Parathyroid adenoma (tissue), 2 donors: Measurements from ENCODE around the gene ARHGAP26.

Experiments used
- H2AFZ ChIP-seq: fragments of 300-600 bp; sonication (generic); one replicate; pipeline ENCODE4 v1.7.0; 2017; ENCODE audit warnings: antibody characterized with exemption, mild to moderate bottlenecking
- H3K27ac ChIP-seq: fragments of 300-600 bp; sonication (generic); one replicate; pipeline ENCODE4 v1.7.0; 2017
- H3K27me3 ChIP-seq: fragments of 300-600 bp; sonication (generic); one replicate; pipeline ENCODE4 v1.7.0; 2017; ENCODE audit warnings: low read length; ENCODE audit not compliant: control insufficient read depth, insufficient read depth
- H3K36me3 ChIP-seq: fragments of 300-600 bp; sonication (generic); one replicate; pipeline ENCODE4 v1.7.0; 2017; ENCODE audit warnings: low read length; ENCODE audit not compliant: control insufficient read depth, insufficient read depth
- H3K4me1 ChIP-seq: fragments of 300-600 bp; sonication (generic); one replicate; pipeline ENCODE4 v1.7.0; 2017; ENCODE audit warnings: control low read depth
- H3K4me2 ChIP-seq: fragments of 300-600 bp; sonication (generic); one replicate; pipeline ENCODE4 v1.7.0; 2017; ENCODE audit warnings: low read length
- H3K4me3 ChIP-seq: fragments of 300-600 bp; sonication (generic); one replicate; pipeline ENCODE4 v1.7.0; 2017; ENCODE audit warnings: low read depth, low read length
- H3K79me2 ChIP-seq: fragments of 300-600 bp; sonication (generic); one replicate; pipeline ENCODE4 v1.7.0; 2017; ENCODE audit warnings: control low read depth
- H3K9ac ChIP-seq: fragments of 300-600 bp; sonication (generic); one replicate; pipeline ENCODE4 v1.7.0; 2017; ENCODE audit warnings: mild to moderate bottlenecking
- H3K9me3 ChIP-seq: fragments of 300-600 bp; sonication (generic); one replicate; pipeline ENCODE4 v1.7.0; 2017; ENCODE audit warnings: low read length; ENCODE audit not compliant: control insufficient read depth
- CTCF ChIP-seq: fragments of 300-600 bp; sonication (generic); IDR thresholded peaks from one replicate; pipeline ENCODE4 v1.7.0; 2017; ENCODE audit warnings: antibody characterized with exemption, mild to moderate bottlenecking
- donor health status: primary hyperparathyroidism.

ARHGAP26 gene

GRCh38 chr5:142830241-142831008, 60.2 kb downstream of the ARHGAP26 start:
- no peak overlapping the region for H3K27ac ChIP-seq

GRCh38 chr5:142831009-142831383, 60.8 kb downstream of the ARHGAP26 start:
- H3K4me2 ChIP-seq = no peak overlapping the region
- TF ChIP-seq CTCF = no peak
- no peak overlapping the region for H3K27ac ChIP-seq
- no peaks in the 10 kb centered on the region for H3K9me3 ChIP-seq
- H3K4me3 ChIP-seq = no peak overlapping the region
- H3K9ac ChIP-seq = no peak overlapping the region
- H2AFZ ChIP-seq = no peak overlapping the region
- H3K27me3 ChIP-seq = no peaks in the 10 kb centered on the region
- peaks cover 7% of the 10 kb centered on the region for H3K4me1 ChIP-seq
- no peaks in the 10 kb centered on the region for H3K79me2 ChIP-seq
- H3K36me3 ChIP-seq = no peaks in the 10 kb centered on the region

More at GRCh38 chr5:142830241-142831008, 60.2 kb downstream of the ARHGAP26 start:
- H3K36me3 ChIP-seq = no peaks in the 10 kb centered on the region
- H3K27me3 ChIP-seq = no peaks in the 10 kb centered on the region
- peaks cover 11% of the 10 kb centered on the region for H3K4me1 ChIP-seq
- no peak overlapping the region for H3K9ac ChIP-seq
- TF ChIP-seq CTCF = no peak
- no peak overlapping the region for H3K4me3 ChIP-seq
- no peaks in the 10 kb centered on the region for H3K79me2 ChIP-seq
- H3K4me2 ChIP-seq = no peak overlapping the region
- H2AFZ ChIP-seq = no peak overlapping the region
- H3K9me3 ChIP-seq = no peaks in the 10 kb centered on the region

- no peak for TF ChIP-seq CTCF
- Histone ChIP-seq H2AFZ (no peak overlapping the region), H3K27me3 (no peaks in the 10 kb centered on the region), H3K36me3 (no peaks in the 10 kb centered on the region), H3K4me2 (no peak overlapping the region), H3K4me1 (peaks cover 4% of the 10 kb centered on the region), H3K9me3 (no peaks in the 10 kb centered on the region), H3K27ac (no peak overlapping the region), H3K79me2 (no peaks in the 10 kb centered on the region), H3K9ac (no peak overlapping the region), H3K4me3 (no peak overlapping the region)
These were observed 62.1 kb downstream of the ARHGAP26 start for GRCh38 chr5:142832263-142832662.

- Histone ChIP-seq H3K4me1 (peaks cover 4% of the 10 kb centered on the region), H3K4me2 (no peak overlapping the region), H3K4me3 (no peak overlapping the region), H3K36me3 (no peaks in the 10 kb centered on the region), H3K27me3 (no peaks in the 10 kb centered on the region), H3K9ac (no peak overlapping the region), H3K79me2 (no peaks in the 10 kb centered on the region), H2AFZ (no peak overlapping the region), H3K9me3 (no peaks in the 10 kb centered on the region), H3K27ac (no peak overlapping the region)
- no peak for TF ChIP-seq CTCF
These were observed 63.6 kb downstream of the ARHGAP26 start for GRCh38 chr5:142833517-142834449.
